ENCODE measurements around the gene LRRC52.
A peak's percentile ranks its signal among the peaks of the same experiment; 100 is the strongest.
"Not testable (repeated sequence)": the region's sequence is repeated elsewhere in the genome, so short reads cannot be mapped to it uniquely, and the experiment has no call there.

The LRRC52 gene

GRCh38 chr1:165581926-165582325 lies 38.1 kb downstream of the LRRC52 start:
- DNase-seq (ENCODE audit: low read depth) = no peak

- no peak for DNase-seq (ENCODE audit: low read depth)
Observed at GRCh38 chr1:165586398-165586797, 42.6 kb downstream of the LRRC52 start.

- DNase-seq (ENCODE audit: low read depth) = not testable (repeated sequence)
Observed at GRCh38 chr1:165591391-165591790, 47.6 kb downstream of the LRRC52 start.

GRCh38 chr1:165592945-165593823 lies 49.4 kb downstream of the LRRC52 start:
- peak; percentile 68 for DNase-seq (ENCODE audit: low read depth)

- no peak for DNase-seq (ENCODE audit: low read depth)
Observed at GRCh38 chr1:165595246-165595938, 51.6 kb downstream of the LRRC52 start.

GRCh38 chr1:165597883-165598675 lies 54.3 kb downstream of the LRRC52 start:
- peak; percentile 87 for DNase-seq (ENCODE audit: low read depth)

GRCh38 chr1:165598676-165599059 lies 54.9 kb downstream of the LRRC52 start:
- DNase-seq (ENCODE audit: low read depth) = no peak

GRCh38 chr1:165600793-165601192 lies 57.0 kb downstream of the LRRC52 start:
- no peak for DNase-seq (ENCODE audit: low read depth)

GRCh38 chr1:165603810-165604209 lies 60.0 kb downstream of the LRRC52 start:
- DNase-seq (ENCODE audit: low read depth) = no peak

- DNase-seq (ENCODE audit: low read depth) = no peak
Observed at GRCh38 chr1:165605246-165605645, 61.4 kb downstream of the LRRC52 start.

GRCh38 chr1:165606676-165607075 lies 62.9 kb downstream of the LRRC52 start:
- DNase-seq (ENCODE audit: low read depth) = not testable (repeated sequence)

- DNase-seq (ENCODE audit: low read depth) = no peak
Observed at GRCh38 chr1:165610866-165611265, 67.1 kb downstream of the LRRC52 start.

GRCh38 chr1:165612062-165612461 lies 68.3 kb downstream of the LRRC52 start:
- no peak for DNase-seq (ENCODE audit: low read depth)
